Inflammatory macrophage (primary cell): ENCODE data around the gene DIS3L2.
"Not testable (repeated sequence)": the region's sequence is repeated elsewhere in the genome, so short reads cannot be mapped to it uniquely, and the experiment has no call there.

Source experiments
- DNase-seq, 2 donors: peaks; one replicate each; pipeline ENCODE4 v3.0.0-alpha.2; 2020 to 2022

The DIS3L2 gene

GRCh38 chr2:232310696-232311095 is 349.2 kb downstream of the DIS3L2 start:
- DNase-seq = no peak

DNA sequence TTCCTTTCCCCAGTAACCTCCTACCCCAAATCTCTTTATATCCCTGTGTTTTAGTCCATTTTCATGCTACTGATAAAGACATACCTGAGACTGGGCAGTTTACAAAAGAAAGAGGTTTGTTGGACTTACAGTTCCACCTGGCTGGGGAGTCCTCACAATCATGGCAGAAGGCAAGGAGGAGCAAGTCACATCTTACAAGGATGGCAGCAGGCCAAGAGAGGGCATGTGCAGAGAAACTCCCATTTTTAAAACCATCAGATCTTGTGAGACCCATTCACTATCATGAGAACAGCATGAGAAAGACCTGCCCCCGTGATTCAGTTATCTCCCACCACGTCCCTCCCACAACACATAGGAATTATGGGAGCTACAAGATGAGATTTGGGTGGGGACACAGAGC is 352.1 kb downstream of the DIS3L2 start:
- DNase-seq = not testable (repeated sequence)

DNA sequence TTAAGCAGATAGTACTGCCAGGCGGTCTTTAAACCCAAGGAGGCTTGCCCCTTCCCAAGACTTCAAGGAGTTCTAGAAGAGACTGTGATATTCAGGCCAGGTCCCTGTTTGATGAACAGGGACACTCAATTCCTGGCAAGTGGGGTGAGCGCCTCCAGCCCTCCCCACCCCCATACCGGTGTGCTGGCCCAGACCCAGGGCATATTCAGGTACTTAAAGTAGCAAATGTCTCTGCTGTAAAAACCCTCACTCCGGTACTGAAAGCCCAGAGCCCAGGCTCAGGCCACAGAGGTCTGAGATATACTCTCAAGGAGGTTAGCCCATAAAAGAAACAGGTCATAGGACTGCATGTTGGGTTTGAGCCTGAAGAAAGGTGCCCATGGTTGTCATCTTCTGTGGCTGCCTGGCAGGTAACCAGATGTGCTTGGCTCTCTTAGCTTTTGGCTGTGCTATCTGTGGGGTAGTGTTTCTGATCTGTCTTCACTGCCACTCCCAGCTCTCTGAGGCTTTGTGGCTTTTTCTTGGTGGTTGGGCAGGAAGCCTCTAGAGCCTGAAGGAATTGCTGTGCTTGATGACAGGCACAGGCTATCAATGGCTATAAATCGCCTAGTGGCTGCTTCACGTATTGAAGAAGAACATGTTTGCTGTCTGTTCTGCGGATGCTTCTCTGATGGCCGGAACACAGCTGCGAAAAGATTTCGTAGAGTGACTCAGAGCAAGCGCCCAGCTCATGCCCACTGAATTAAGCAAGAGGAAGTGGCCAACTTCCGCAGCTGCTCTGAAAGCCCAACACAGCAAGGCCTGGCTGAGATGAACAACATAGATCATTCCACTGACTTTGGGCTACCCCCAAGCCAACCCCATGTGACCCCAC is 353.8 kb downstream of the DIS3L2 start:
- DNase-seq = peak; percentile 95 to 96

DNA sequence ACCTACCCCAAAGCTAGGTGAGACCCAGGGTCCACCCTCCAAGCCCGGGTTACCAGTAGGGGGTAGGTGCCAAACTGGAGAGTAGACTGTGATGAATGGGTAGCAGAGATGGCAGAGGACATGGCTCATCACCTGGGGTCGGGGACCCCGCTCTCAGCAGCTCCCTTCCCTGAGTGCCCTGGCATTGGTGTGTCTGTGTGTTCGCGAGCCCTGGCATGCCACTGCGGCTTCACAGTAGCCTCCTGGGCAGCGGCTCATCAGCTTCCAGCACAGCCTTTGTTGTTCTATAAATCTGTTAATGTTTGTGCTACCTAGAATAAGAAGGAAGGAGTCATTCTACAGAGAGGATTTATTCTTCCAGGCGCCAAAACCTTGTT is 354.4 kb downstream of the DIS3L2 start:
- DNase-seq = no peak

- DNase-seq = peak; percentile 16 to 34
Observed at GRCh38 chr2:232316461-232317330, 355.2 kb downstream of the DIS3L2 start.

- DNase-seq = no peak
Observed at GRCh38 chr2:232318169-232318855, 356.8 kb downstream of the DIS3L2 start.

- peak; percentile 60 to 85 for DNase-seq
Observed at GRCh38 chr2:232319067-232319802, 357.7 kb downstream of the DIS3L2 start.

DNA sequence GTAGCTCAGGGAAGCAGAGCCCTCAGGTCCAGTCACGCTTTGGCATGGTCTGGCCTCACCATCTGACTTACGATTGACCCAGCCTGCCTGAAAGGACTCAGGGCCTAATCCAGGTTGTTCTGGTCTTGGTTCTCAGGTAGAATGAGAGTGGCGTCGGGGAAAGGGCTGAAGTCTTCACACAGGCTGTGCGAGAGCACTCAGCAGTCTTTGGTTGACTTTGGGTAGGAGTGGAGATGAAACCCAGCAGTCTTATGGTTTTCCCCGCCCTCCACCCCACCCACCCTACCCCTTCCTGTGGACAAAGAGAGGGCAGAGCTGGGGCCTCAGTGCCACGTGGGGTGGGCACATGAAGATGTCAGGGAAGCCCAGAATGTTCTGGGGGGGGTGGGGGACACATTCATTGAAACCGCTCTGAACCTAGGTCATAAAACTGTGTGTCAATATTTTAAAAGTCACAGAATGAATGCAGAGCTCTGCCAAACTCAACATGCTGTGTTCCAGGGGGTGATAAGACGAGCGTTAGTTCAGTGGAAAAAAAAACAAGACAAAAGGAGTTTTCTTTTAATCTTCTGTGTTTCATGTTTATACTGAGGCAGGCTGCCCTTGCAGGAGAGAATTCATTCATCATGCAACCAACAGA is 358.4 kb downstream of the DIS3L2 start:
- DNase-seq = no peak

GRCh38 chr2:232320443-232320803 is 358.9 kb downstream of the DIS3L2 start:
- DNase-seq = no peak

GRCh38 chr2:232321156-232321816 is 359.8 kb downstream of the DIS3L2 start:
- no peak for DNase-seq

GRCh38 chr2:232321817-232322559 is 360.5 kb downstream of the DIS3L2 start:
- DNase-seq = no peak

GRCh38 chr2:232322560-232323327 is 361.2 kb downstream of the DIS3L2 start:
- no peak for DNase-seq

DNA sequence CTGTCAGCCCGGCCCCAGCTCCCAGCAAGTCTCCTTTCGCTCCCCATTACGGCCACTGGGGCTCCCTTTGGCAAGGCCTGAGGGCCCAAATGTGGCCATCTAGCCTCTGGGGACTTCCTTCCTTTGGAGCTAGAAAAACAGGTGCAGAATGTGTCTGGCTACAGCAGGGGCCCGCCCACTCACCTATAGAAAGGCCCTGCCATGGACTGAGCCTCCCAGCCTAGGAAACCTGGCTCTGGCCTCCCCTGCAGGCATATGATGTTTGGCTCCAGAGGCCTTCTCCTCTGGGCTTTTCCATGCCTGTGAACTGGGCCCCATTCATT is 361.8 kb downstream of the DIS3L2 start:
- DNase-seq = no peak

GRCh38 chr2:232323967-232324366 is 362.5 kb downstream of the DIS3L2 start:
- DNase-seq = not testable (repeated sequence)

- no peak for DNase-seq
Observed at GRCh38 chr2:232324778-232325177, 363.3 kb downstream of the DIS3L2 start.

- peak; percentile 18 to 37 for DNase-seq
Observed at GRCh38 chr2:232325324-232326273, 364.1 kb downstream of the DIS3L2 start.

- not testable (repeated sequence) for DNase-seq
Observed at GRCh38 chr2:232326274-232327104, 365.0 kb downstream of the DIS3L2 start.
